ENCODE measurements around the gene PON1. TPM values are rescaled to one million over a fixed set of nuclear protein-coding genes. Genes with fewer than 3 reads are reported as not detected.
A peak's percentile ranks its signal among the peaks of the same experiment; 100 is the strongest.

PON1 gene
- total and polyA plus RNA-seq, 2 donors, result 6.9 to 11.7 TPM

GRCh38 chr7:95321720-95322119, 2.6 kb downstream of the PON1 start:
- WGBS, result 91% methylated on average over 1 of the region's 1 CpG
- H3K4me1 ChIP-seq (ENCODE audit: control insufficient read depth in 2 of 2, insufficient read depth in 2 of 2, low read length in 2 of 2), result peaks cover 13 to 30% of the 10 kb centered on the region in 2 donors
- no peaks in the 10 kb centered on the region for H3K36me3 ChIP-seq (ENCODE audit: control insufficient read depth in 2 of 2, insufficient read depth in 2 of 2, low read length in 1 of 2)
- no peaks in the 10 kb centered on the region for H3K9me3 ChIP-seq (ENCODE audit: control insufficient read depth in 2 of 2, insufficient read depth in 1 of 2, low read length in 1 of 2)
- H3K27ac ChIP-seq (ENCODE audit: low read depth in 1 of 2, low read length in 1 of 2), result no peak overlapping the region
- no peak for DNase-seq (ENCODE audit: low read depth in 6 of 9, low spot score in 9 of 9)
- no peak overlapping the region for H3K4me3 ChIP-seq (ENCODE audit: low read length in 2 of 2)
- no peaks in the 10 kb centered on the region for H3K27me3 ChIP-seq (ENCODE audit: control insufficient read depth in 2 of 2, insufficient read depth in 1 of 2, low read length in 1 of 2)

GRCh38 chr7:95320651-95321050, 3.7 kb downstream of the PON1 start:
- Histone ChIP-seq H3K9me3 (ENCODE audit: control insufficient read depth in 2 of 2, insufficient read depth in 1 of 2, low read length in 1 of 2) (no peaks in the 10 kb centered on the region), H3K4me1 (ENCODE audit: control insufficient read depth in 2 of 2, insufficient read depth in 2 of 2, low read length in 2 of 2) (peaks cover 13 to 30% of the 10 kb centered on the region in 2 donors), H3K4me3 (ENCODE audit: low read length in 2 of 2) (no peak overlapping the region), H3K36me3 (ENCODE audit: control insufficient read depth in 2 of 2, insufficient read depth in 2 of 2, low read length in 1 of 2) (peaks cover 0 to 2% of the 10 kb centered on the region in 2 donors), H3K27ac (ENCODE audit: low read depth in 1 of 2, low read length in 1 of 2) (no peak overlapping the region), H3K27me3 (ENCODE audit: control insufficient read depth in 2 of 2, insufficient read depth in 1 of 2, low read length in 1 of 2) (no peaks in the 10 kb centered on the region)
- WGBS, result 99% methylated on average over 1 of the region's 1 CpG
- no peak for DNase-seq (ENCODE audit: low read depth in 6 of 9, low spot score in 9 of 9)

GRCh38 chr7:95319570-95319969, 4.8 kb downstream of the PON1 start:
- DNase-seq (ENCODE audit: low read depth in 6 of 9, low spot score in 9 of 9), result no peak
- Histone ChIP-seq H3K4me1 (ENCODE audit: control insufficient read depth in 2 of 2, insufficient read depth in 2 of 2, low read length in 2 of 2) (peaks cover 8 to 20% of the 10 kb centered on the region in 2 donors), H3K27me3 (ENCODE audit: control insufficient read depth in 2 of 2, insufficient read depth in 1 of 2, low read length in 1 of 2) (no peaks in the 10 kb centered on the region), H3K4me3 (ENCODE audit: low read length in 2 of 2) (no peak overlapping the region), H3K9me3 (ENCODE audit: control insufficient read depth in 2 of 2, insufficient read depth in 1 of 2, low read length in 1 of 2) (no peaks in the 10 kb centered on the region), H3K27ac (ENCODE audit: low read depth in 1 of 2, low read length in 1 of 2) (no peak overlapping the region), H3K36me3 (ENCODE audit: control insufficient read depth in 2 of 2, insufficient read depth in 2 of 2, low read length in 1 of 2) (peaks cover 0 to 6% of the 10 kb centered on the region in 2 donors)
- WGBS, result 99% methylated on average over 1 of the region's 1 CpG

GRCh38 chr7:95318501-95319100, 5.7 kb downstream of the PON1 start:
- peaks cover 6 to 15% of the 10 kb centered on the region in 2 donors for H3K4me1 ChIP-seq (ENCODE audit: control insufficient read depth in 2 of 2, insufficient read depth in 2 of 2, low read length in 2 of 2)
- WGBS, result 93% methylated on average over 8 of the region's 8 CpGs
- peaks cover 0 to 6% of the 10 kb centered on the region in 2 donors for H3K36me3 ChIP-seq (ENCODE audit: control insufficient read depth in 2 of 2, insufficient read depth in 2 of 2, low read length in 1 of 2)
- H3K9me3 ChIP-seq (ENCODE audit: control insufficient read depth in 2 of 2, insufficient read depth in 1 of 2, low read length in 1 of 2), result no peaks in the 10 kb centered on the region
- H3K4me3 ChIP-seq (ENCODE audit: low read length in 2 of 2), result no peak overlapping the region
- peak overlapping the region in 1 of 2 donors; percentile 34 for H3K27ac ChIP-seq (ENCODE audit: low read depth in 1 of 2, low read length in 1 of 2)
- no peak for DNase-seq (ENCODE audit: low read depth in 6 of 9, low spot score in 9 of 9)
- H3K27me3 ChIP-seq (ENCODE audit: control insufficient read depth in 2 of 2, insufficient read depth in 1 of 2, low read length in 1 of 2), result no peaks in the 10 kb centered on the region

GRCh38 chr7:95317966-95318365, 6.4 kb downstream of the PON1 start:
- Histone ChIP-seq H3K36me3 (ENCODE audit: control insufficient read depth in 2 of 2, insufficient read depth in 2 of 2, low read length in 1 of 2) (peaks cover 1 to 8% of the 10 kb centered on the region in 2 donors), H3K27ac (ENCODE audit: low read depth in 1 of 2, low read length in 1 of 2) (peak overlapping the region in 1 of 2 donors; percentile 34), H3K9me3 (ENCODE audit: control insufficient read depth in 2 of 2, insufficient read depth in 1 of 2, low read length in 1 of 2) (no peaks in the 10 kb centered on the region), H3K4me1 (ENCODE audit: control insufficient read depth in 2 of 2, insufficient read depth in 2 of 2, low read length in 2 of 2) (peaks cover 6 to 13% of the 10 kb centered on the region in 2 donors), H3K27me3 (ENCODE audit: control insufficient read depth in 2 of 2, insufficient read depth in 1 of 2, low read length in 1 of 2) (no peaks in the 10 kb centered on the region), H3K4me3 (ENCODE audit: low read length in 2 of 2) (no peak overlapping the region)
- no peak for DNase-seq (ENCODE audit: low read depth in 6 of 9, low spot score in 9 of 9)
- WGBS, result 60% methylated on average over 3 of the region's 3 CpGs

- Histone ChIP-seq H3K27ac (ENCODE audit: low read depth in 1 of 2, low read length in 1 of 2) (peak overlapping the region in 1 of 2 donors; percentile 34), H3K36me3 (ENCODE audit: control insufficient read depth in 2 of 2, insufficient read depth in 2 of 2, low read length in 1 of 2) (peaks cover 4 to 8% of the 10 kb centered on the region in 2 donors), H3K27me3 (ENCODE audit: control insufficient read depth in 2 of 2, insufficient read depth in 1 of 2, low read length in 1 of 2) (no peaks in the 10 kb centered on the region), H3K9me3 (ENCODE audit: control insufficient read depth in 2 of 2, insufficient read depth in 1 of 2, low read length in 1 of 2) (no peaks in the 10 kb centered on the region), H3K4me1 (ENCODE audit: control insufficient read depth in 2 of 2, insufficient read depth in 2 of 2, low read length in 2 of 2) (peaks cover 3 to 9% of the 10 kb centered on the region in 2 donors), H3K4me3 (ENCODE audit: low read length in 2 of 2) (no peak overlapping the region)
- 67% methylated on average over 2 of the region's 2 CpGs for WGBS
- DNase-seq (ENCODE audit: low read depth in 6 of 9, low spot score in 9 of 9), result peak in 2 of 9 donors; percentile 23 to 55
These were observed 6.8 kb downstream of the PON1 start for GRCh38 chr7:95317546-95317945.

- H3K36me3 ChIP-seq (ENCODE audit: control insufficient read depth in 2 of 2, insufficient read depth in 2 of 2, low read length in 1 of 2), result peaks cover 4 to 8% of the 10 kb centered on the region in 2 donors
- WGBS, result 92% methylated on average over 2 of the region's 2 CpGs
- H3K4me3 ChIP-seq (ENCODE audit: low read length in 2 of 2), result no peak overlapping the region
- H3K4me1 ChIP-seq (ENCODE audit: control insufficient read depth in 2 of 2, insufficient read depth in 2 of 2, low read length in 2 of 2), result peaks cover 0 to 5% of the 10 kb centered on the region in 2 donors
- no peak for DNase-seq (ENCODE audit: low read depth in 6 of 9, low spot score in 9 of 9)
- H3K27me3 ChIP-seq (ENCODE audit: control insufficient read depth in 2 of 2, insufficient read depth in 1 of 2, low read length in 1 of 2), result no peaks in the 10 kb centered on the region
- H3K9me3 ChIP-seq (ENCODE audit: control insufficient read depth in 2 of 2, insufficient read depth in 1 of 2, low read length in 1 of 2), result no peaks in the 10 kb centered on the region
- H3K27ac ChIP-seq (ENCODE audit: low read depth in 1 of 2, low read length in 1 of 2), result no peak overlapping the region
These were observed 7.7 kb downstream of the PON1 start for GRCh38 chr7:95316588-95316987.

GRCh38 chr7:95312561-95312960, 11.8 kb downstream of the PON1 start:
- Histone ChIP-seq H3K27me3 (ENCODE audit: control insufficient read depth in 2 of 2, insufficient read depth in 1 of 2, low read length in 1 of 2) (no peaks in the 10 kb centered on the region), H3K4me3 (ENCODE audit: low read length in 2 of 2) (no peak overlapping the region), H3K9me3 (ENCODE audit: control insufficient read depth in 2 of 2, insufficient read depth in 1 of 2, low read length in 1 of 2) (no peaks in the 10 kb centered on the region), H3K4me1 (ENCODE audit: control insufficient read depth in 2 of 2, insufficient read depth in 2 of 2, low read length in 2 of 2) (no peaks in the 10 kb centered on the region), H3K27ac (ENCODE audit: low read depth in 1 of 2, low read length in 1 of 2) (no peak overlapping the region), H3K36me3 (ENCODE audit: control insufficient read depth in 2 of 2, insufficient read depth in 2 of 2, low read length in 1 of 2) (peaks cover 4 to 14% of the 10 kb centered on the region in 2 donors)
- 98% methylated on average over 4 of the region's 4 CpGs for WGBS
- DNase-seq (ENCODE audit: low read depth in 6 of 9, low spot score in 9 of 9), result no peak

GRCh38 chr7:95311389-95311788, 12.9 kb downstream of the PON1 start:
- H3K9me3 ChIP-seq (ENCODE audit: control insufficient read depth in 2 of 2, insufficient read depth in 1 of 2, low read length in 1 of 2), result no peaks in the 10 kb centered on the region
- no peaks in the 10 kb centered on the region for H3K27me3 ChIP-seq (ENCODE audit: control insufficient read depth in 2 of 2, insufficient read depth in 1 of 2, low read length in 1 of 2)
- H3K27ac ChIP-seq (ENCODE audit: low read depth in 1 of 2, low read length in 1 of 2), result no peak overlapping the region
- peaks cover 4 to 14% of the 10 kb centered on the region in 2 donors for H3K36me3 ChIP-seq (ENCODE audit: control insufficient read depth in 2 of 2, insufficient read depth in 2 of 2, low read length in 1 of 2)
- no peak for DNase-seq (ENCODE audit: low read depth in 6 of 9, low spot score in 9 of 9)
- H3K4me3 ChIP-seq (ENCODE audit: low read length in 2 of 2), result no peak overlapping the region
- over 99% methylated on average over 2 of the region's 2 CpGs for WGBS
- no peaks in the 10 kb centered on the region for H3K4me1 ChIP-seq (ENCODE audit: control insufficient read depth in 2 of 2, insufficient read depth in 2 of 2, low read length in 2 of 2)
